ENCODE measurements around the gene MYLK3.

MYLK3 gene

DNA sequence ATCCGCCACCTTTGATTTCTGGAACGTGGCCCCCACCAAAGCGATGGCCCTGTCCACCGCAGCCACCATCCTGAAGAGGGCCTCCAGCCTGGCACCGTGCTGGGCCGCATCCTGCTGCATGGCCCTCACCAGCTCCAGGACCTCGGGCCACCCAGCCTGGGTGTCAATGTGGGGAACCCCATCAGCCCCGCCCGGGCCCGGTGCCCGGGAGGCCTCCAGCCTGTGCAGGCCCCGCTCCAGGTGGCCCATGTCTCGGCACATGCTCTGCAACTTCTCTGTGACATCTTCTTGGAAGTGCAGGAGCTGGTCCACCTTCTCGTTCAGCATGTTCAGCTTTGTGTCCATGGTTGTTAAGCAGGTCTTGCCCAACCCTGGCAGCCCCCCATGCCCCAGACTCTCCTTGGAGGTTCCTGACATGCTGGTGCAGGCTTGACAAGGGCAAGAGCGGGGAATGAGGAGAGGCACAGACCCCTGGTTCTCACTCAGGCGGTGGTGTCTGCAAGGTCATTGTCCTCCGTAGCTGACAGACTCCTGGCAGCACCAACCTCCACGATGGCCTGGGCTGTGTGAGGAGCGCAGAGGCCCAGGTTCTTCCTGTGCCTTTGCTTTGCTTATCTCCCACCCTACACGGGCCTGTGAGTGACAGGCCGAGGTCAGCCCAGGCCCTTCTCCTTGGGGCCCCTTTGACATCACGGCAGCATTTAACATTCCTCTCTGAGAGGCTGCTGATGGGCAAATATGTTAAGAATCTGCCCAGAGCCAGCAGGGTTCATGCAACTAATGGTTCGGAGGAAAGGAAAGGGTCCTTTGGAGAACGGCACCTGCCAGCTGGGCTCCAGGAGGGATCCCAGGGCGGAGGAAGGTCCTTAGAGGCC is at the start of gene MYLK3:
Gene MYLK3 (minus strand): TSS at position 568 of the 875 bp plus-strand sequence. CDS start 151 bp downstream, at position 417.
- H3K9me3 ChIP-seq (ENCODE audit: insufficient read depth, low read length): peaks cover 6% of the 10 kb centered on the region; the same call in 1 of the 2 replicates
- TF ChIP-seq ZNF274 (IDR thresholded peaks at IDR 0.05; ENCODE audit: low read depth, low read length) (no peak), YY1 (IDR thresholded peaks at IDR 0.05; ENCODE audit: insufficient read depth, insufficient read length) (no peak), SUZ12 (IDR thresholded peaks at IDR 0.05; ENCODE audit: extremely low read depth, insufficient read depth, insufficient read length) (no peak)
- H3K4me1 ChIP-seq (ENCODE audit: insufficient read depth, insufficient read length): peaks cover 27% of the 10 kb centered on the region
- H3K4me3 ChIP-seq (ENCODE audit: insufficient read length, low read depth): no peak within 1 kb of the TSS
- H3K36me3 ChIP-seq (ENCODE audit: insufficient read depth, insufficient read length, low read length): no peaks in the 10 kb centered on the region
- peak within 1 kb of the TSS; percentile 80 for H3K9ac ChIP-seq (ENCODE audit: insufficient read length, low read depth)
- peak; percentile 71 for DNase-seq (ENCODE audit: low read depth, low spot score)
- no peaks in the 10 kb centered on the region for H3K27me3 ChIP-seq (ENCODE audit: insufficient read depth, insufficient read length)

DNA sequence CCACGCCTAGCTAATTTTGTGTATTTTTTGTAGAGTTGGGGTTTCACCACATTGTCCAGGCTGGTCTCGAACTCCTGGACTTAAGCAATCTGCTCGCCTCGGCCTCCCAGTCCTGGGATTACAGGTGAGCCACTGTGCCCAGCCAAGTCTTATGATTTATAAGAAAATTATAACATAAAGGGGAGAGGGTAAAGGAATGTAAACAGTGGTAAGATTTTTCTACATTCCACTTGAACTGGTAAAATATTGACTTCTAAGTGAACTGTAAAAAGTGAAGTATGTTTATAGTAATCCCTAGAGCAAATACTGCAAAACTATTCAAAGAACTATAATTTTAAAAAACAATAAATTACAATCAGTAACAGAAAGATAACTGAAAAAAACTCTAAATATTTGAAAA is 49.4 kb upstream of the MYLK3 start:
- Histone ChIP-seq H3K27me3 (ENCODE audit: insufficient read depth, insufficient read length) (no peaks in the 10 kb centered on the region), H3K9me3 (ENCODE audit: insufficient read depth, low read length) (peaks cover 22% of the 10 kb centered on the region), H3K4me1 (ENCODE audit: insufficient read depth, insufficient read length) (no peaks in the 10 kb centered on the region), H3K4me3 (ENCODE audit: insufficient read length, low read depth) (no peak overlapping the region), H3K36me3 (ENCODE audit: insufficient read depth, insufficient read length, low read length) (peaks cover 9% of the 10 kb centered on the region), H3K9ac (ENCODE audit: insufficient read length, low read depth) (no peak overlapping the region)
- TF ChIP-seq ZNF274 (IDR thresholded peaks at IDR 0.05; ENCODE audit: low read depth, low read length) (no peak), YY1 (IDR thresholded peaks at IDR 0.05; ENCODE audit: insufficient read depth, insufficient read length) (no peak), SUZ12 (IDR thresholded peaks at IDR 0.05; ENCODE audit: extremely low read depth, insufficient read depth, insufficient read length) (no peak)
- no peak for DNase-seq (ENCODE audit: low read depth, low spot score)

DNA sequence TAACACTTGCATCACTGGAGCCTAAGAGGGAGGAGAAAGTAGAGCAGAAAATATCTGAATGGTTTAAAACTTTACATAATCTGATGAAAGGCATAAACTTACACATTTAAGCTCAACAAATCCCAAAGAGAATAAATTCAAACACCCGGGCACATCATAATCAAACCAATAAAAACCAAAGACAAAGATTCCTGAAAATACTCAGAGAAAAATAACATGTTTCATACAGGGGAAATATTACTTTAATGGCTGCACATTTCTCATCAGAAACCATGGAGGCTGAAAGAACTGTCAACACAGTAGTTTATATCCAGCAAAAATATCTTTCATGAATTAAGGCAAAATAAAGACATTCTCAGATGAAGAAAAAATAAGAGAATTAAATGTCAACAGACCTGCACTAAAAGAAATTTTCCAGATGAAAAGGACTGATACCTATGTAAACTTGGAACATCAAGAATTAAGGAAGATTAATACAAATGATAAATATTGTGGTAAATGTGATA is 48.7 kb upstream of the MYLK3 start:
- Histone ChIP-seq H3K36me3 (ENCODE audit: insufficient read depth, insufficient read length, low read length) (peaks cover 3% of the 10 kb centered on the region), H3K4me1 (ENCODE audit: insufficient read depth, insufficient read length) (no peaks in the 10 kb centered on the region), H3K9ac (ENCODE audit: insufficient read length, low read depth) (no peak overlapping the region), H3K27me3 (ENCODE audit: insufficient read depth, insufficient read length) (no peaks in the 10 kb centered on the region), H3K9me3 (ENCODE audit: insufficient read depth, low read length) (peaks cover 22% of the 10 kb centered on the region), H3K4me3 (ENCODE audit: insufficient read length, low read depth) (no peak overlapping the region)
- no peak for DNase-seq (ENCODE audit: low read depth, low spot score)
- TF ChIP-seq YY1 (IDR thresholded peaks at IDR 0.05; ENCODE audit: insufficient read depth, insufficient read length) (no peak), SUZ12 (IDR thresholded peaks at IDR 0.05; ENCODE audit: extremely low read depth, insufficient read depth, insufficient read length) (no peak), ZNF274 (IDR thresholded peaks at IDR 0.05; ENCODE audit: low read depth, low read length) (no peak)

DNA sequence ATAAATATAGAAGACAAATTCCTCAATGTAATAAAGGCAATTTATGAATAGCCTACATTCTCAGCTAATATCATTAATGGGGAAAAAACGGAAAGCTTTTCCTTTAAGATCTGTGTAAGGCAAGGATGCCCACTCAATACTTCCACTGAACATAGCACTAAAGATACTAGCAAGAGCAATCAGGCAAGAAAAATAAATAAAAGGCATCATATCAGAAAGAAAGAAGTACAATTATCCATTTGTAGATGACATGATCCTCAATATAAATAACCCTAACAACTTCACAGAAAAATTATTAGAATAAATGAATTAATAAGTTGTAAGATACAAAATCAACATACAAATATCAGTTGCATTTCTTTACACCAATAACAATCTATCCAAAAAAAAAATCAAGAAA is 45.7 kb upstream of the MYLK3 start:
- TF ChIP-seq ZNF274 (IDR thresholded peaks at IDR 0.05; ENCODE audit: low read depth, low read length) (no peak), SUZ12 (IDR thresholded peaks at IDR 0.05; ENCODE audit: extremely low read depth, insufficient read depth, insufficient read length) (no peak), YY1 (IDR thresholded peaks at IDR 0.05; ENCODE audit: insufficient read depth, insufficient read length) (no peak)
- Histone ChIP-seq H3K4me1 (ENCODE audit: insufficient read depth, insufficient read length) (no peaks in the 10 kb centered on the region), H3K36me3 (ENCODE audit: insufficient read depth, insufficient read length, low read length) (peaks cover 3% of the 10 kb centered on the region), H3K4me3 (ENCODE audit: insufficient read length, low read depth) (no peak overlapping the region), H3K27me3 (ENCODE audit: insufficient read depth, insufficient read length) (no peaks in the 10 kb centered on the region), H3K9me3 (ENCODE audit: insufficient read depth, low read length) (peaks cover 26% of the 10 kb centered on the region), H3K9ac (ENCODE audit: insufficient read length, low read depth) (no peak overlapping the region)
- no peak for DNase-seq (ENCODE audit: low read depth, low spot score)

DNA sequence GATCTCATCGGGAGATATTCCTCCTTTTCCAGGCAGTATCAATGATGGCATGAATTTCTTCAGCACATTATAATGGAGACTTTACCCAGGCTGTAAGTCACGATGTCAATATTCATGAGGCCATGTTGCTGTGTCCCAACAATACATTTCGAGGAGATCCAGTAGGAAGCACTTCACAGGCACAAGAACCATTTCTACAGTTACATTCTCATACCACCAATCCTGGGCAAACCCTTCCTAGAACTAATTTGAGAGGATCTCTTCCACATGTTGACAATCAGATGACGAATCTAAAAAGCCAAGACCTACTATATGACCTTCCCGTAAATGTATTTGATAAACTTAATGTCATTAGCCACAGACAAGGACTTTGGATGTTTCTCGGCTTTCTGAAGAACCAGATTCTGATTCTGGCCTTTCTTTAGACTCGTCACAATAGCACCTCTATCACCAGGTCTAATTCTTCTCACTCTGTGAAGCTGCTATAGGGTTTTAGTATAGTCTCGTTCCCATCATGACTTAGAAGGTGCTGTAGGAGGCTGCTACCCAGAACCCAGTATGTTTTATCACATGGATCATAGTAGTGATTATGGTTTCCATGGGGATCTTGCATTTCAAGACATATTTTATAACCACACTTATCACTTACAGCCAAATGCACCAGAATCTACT is 42.6 kb upstream of the MYLK3 start:
- Histone ChIP-seq H3K4me3 (ENCODE audit: insufficient read length, low read depth) (no peak overlapping the region), H3K9me3 (ENCODE audit: insufficient read depth, low read length) (peaks cover 24% of the 10 kb centered on the region), H3K4me1 (ENCODE audit: insufficient read depth, insufficient read length) (no peaks in the 10 kb centered on the region), H3K9ac (ENCODE audit: insufficient read length, low read depth) (no peak overlapping the region), H3K36me3 (ENCODE audit: insufficient read depth, insufficient read length, low read length) (no peaks in the 10 kb centered on the region), H3K27me3 (ENCODE audit: insufficient read depth, insufficient read length) (no peaks in the 10 kb centered on the region)
- DNase-seq (ENCODE audit: low read depth, low spot score): no peak
- TF ChIP-seq YY1 (IDR thresholded peaks at IDR 0.05; ENCODE audit: insufficient read depth, insufficient read length) (no peak), ZNF274 (IDR thresholded peaks at IDR 0.05; ENCODE audit: low read depth, low read length) (no peak), SUZ12 (IDR thresholded peaks at IDR 0.05; ENCODE audit: extremely low read depth, insufficient read depth, insufficient read length) (no peak)

DNA sequence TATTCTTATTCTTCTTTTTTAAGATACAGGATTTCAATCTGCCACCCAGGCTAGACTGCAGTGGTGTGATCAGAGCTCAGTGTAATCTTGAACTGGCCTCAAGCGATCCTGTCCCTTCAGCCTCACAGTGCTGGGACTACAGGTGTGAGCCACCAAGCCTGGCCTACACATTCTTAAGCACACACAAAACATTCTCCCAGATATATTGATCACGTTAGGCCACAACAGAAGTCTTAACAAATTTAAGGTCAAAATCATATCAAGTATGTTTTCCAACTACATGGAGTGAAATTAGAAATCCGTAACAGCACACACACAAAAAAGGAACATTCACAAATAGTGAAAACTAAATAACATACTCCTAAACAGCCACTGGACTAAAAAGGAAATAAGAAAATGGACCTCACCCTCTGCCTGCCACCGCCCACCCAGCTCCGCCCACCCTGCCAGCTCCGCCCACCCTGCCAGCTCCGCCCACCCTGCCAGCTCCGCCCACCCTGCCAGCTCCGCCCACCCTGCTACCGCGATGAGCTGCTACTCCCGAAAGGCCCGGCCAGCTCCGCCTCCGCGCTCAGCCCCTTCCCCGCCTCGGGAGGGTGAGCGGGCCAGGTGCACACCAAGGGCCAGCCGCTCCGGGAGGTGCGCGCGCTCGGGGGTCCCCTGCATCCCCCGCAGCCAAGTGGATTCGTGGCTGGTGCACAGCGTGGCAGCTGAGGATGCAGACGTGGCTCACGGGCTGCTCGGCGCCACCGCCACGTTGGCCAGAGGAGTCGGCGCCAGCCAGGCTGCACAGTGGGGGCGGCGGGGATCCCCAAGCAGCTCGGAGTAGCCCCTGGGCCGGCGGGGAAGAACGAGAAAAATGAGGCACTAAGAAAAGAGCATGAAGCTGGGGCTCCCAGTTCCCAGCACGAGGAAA is 41.6 kb upstream of the MYLK3 start:
- DNase-seq (ENCODE audit: low read depth, low spot score): no peak
- H3K9ac ChIP-seq (ENCODE audit: insufficient read length, low read depth): no peak overlapping the region
- TF ChIP-seq YY1 (IDR thresholded peaks at IDR 0.05; ENCODE audit: insufficient read depth, insufficient read length) (no peak), ZNF274 (IDR thresholded peaks at IDR 0.05; ENCODE audit: low read depth, low read length) (no peak), SUZ12 (IDR thresholded peaks at IDR 0.05; ENCODE audit: extremely low read depth, insufficient read depth, insufficient read length) (no peak)

More for the DNA sequence above, 41.6 kb upstream of the MYLK3 start:
- Histone ChIP-seq H3K9me3 (ENCODE audit: insufficient read depth, low read length) (peaks cover 24% of the 10 kb centered on the region), H3K27me3 (ENCODE audit: insufficient read depth, insufficient read length) (no peaks in the 10 kb centered on the region), H3K4me3 (ENCODE audit: insufficient read length, low read depth) (no peak overlapping the region), H3K4me1 (ENCODE audit: insufficient read depth, insufficient read length) (no peaks in the 10 kb centered on the region), H3K36me3 (ENCODE audit: insufficient read depth, insufficient read length, low read length) (no peaks in the 10 kb centered on the region)

Data from NT2/D1 (cell line).